Loucy (cell line): ENCODE results near the gene PRXL2B.

ENCODE experiments used
- CTCF ChIP-seq: fragments of 200-600 bp; sonication (generic); conservative IDR thresholded peaks from 2 replicates; pipeline ENCODE4 v1.5.1; 2014; ENCODE audit warnings: mild to moderate bottlenecking, antibody characterized with exemption, low read length
- EZH2phosphoT487 ChIP-seq: fragments of 200-600 bp; IDR thresholded peaks from 2 replicates; pipeline ENCODE4 v1.6.1; 2018; ENCODE audit warnings: antibody characterized with exemption, mild to moderate bottlenecking, moderate library complexity, borderline replicate concordance

- no peak for TF ChIP-seq CTCF
- TF ChIP-seq EZH2phosphoT487, result no peak
Observed at GRCh38 chr1:2629627-2630497, 43.3 kb downstream of the PRXL2B start.
